OCI-LY1 (cell line): ENCODE results near the gene ROBO1.

Experiments used
- H2AFZ ChIP-seq: fragments of 200-600 bp; sonication (generic), shearing (Covaris generic); 2 replicates; pipeline ENCODE4 v1.6.0; 2014; ENCODE audit warnings: antibody characterized with exemption, mild to moderate bottlenecking, low read length
- H3F3A ChIP-seq: fragments of 200-600 bp; sonication (generic), shearing (Covaris generic); 2 replicates; pipeline ENCODE4 v1.6.0; 2014; ENCODE audit warnings: mild to moderate bottlenecking, antibody characterized with exemption, low read length, moderate library complexity; ENCODE audit not compliant: insufficient read depth
- H3K27ac ChIP-seq: fragments of 200-600 bp; sonication (generic); 2 replicates; pipeline ENCODE4 v1.5.1; 2014; ENCODE audit warnings: low read length, mixed run types, mild to moderate bottlenecking, low read depth; ENCODE audit not compliant: poor library complexity, severe bottlenecking
- H3K27me3 ChIP-seq: fragments of 200-600 bp; sonication (generic); 2 replicates; pipeline ENCODE4 v1.6.0; 2014; ENCODE audit warnings: antibody characterized with exemption, mild to moderate bottlenecking, low read length, moderate library complexity; ENCODE audit not compliant: insufficient read depth
- H3K36me3 ChIP-seq: fragments of 200-600 bp; sonication (generic); 2 replicates; pipeline ENCODE4 v1.6.1; 2014; ENCODE audit warnings: mild to moderate bottlenecking, antibody characterized with exemption, low read length, moderate library complexity, mixed read lengths; ENCODE audit not compliant: insufficient read depth
- H3K4me1 ChIP-seq: fragments of 200-600 bp; sonication (generic); 2 replicates; pipeline ENCODE4 v1.5.1; 2014; ENCODE audit warnings: mild to moderate bottlenecking, low read length, moderate library complexity; ENCODE audit not compliant: insufficient read depth, severe bottlenecking
- H3K4me2 ChIP-seq: fragments of 200-600 bp; sonication (generic), shearing (Covaris generic); 2 replicates; pipeline ENCODE4 v1.6.1; 2014; ENCODE audit warnings: low read length
- H3K4me3 ChIP-seq: fragments of 200-600 bp; sonication (generic); 2 replicates; pipeline ENCODE4 v1.5.1; 2014; ENCODE audit warnings: low read length, low read depth, mild to moderate bottlenecking, mixed read lengths; ENCODE audit not compliant: poor library complexity, severe bottlenecking
- H3K79me2 ChIP-seq: fragments of 200-600 bp; shearing (Covaris generic); 2 replicates; pipeline ENCODE4 v1.6.1; 2016; ENCODE audit warnings: mixed run types, low read length, mixed read lengths; ENCODE audit not compliant: insufficient read depth
- H3K9ac ChIP-seq: fragments of 200-600 bp; sonication (generic), shearing (Covaris generic); 2 replicates; pipeline ENCODE4 v1.6.1; 2014; ENCODE audit warnings: mild to moderate bottlenecking, low read length, mixed read lengths
- H3K9me2 ChIP-seq: fragments of 200-600 bp; sonication (generic), shearing (Covaris generic); 2 replicates; pipeline ENCODE4 v1.6.1; 2014; ENCODE audit warnings: low read depth, mild to moderate bottlenecking, low read length, mixed read lengths
- H3K9me3 ChIP-seq: fragments of 200-600 bp; shearing (Covaris generic); 2 replicates; pipeline ENCODE4 v1.6.1; 2014; ENCODE audit warnings: low read length, mixed read lengths
- H4K20me1 ChIP-seq: fragments of 200-600 bp; sonication (generic), shearing (Covaris generic); 2 replicates; pipeline ENCODE4 v1.6.0; 2016; ENCODE audit warnings: mild to moderate bottlenecking, low read length; ENCODE audit not compliant: insufficient read depth
- EZH2 ChIP-seq: fragments of 200-600 bp; sonication (generic), shearing (Covaris generic); IDR thresholded peaks from 2 replicates; pipeline ENCODE4 v1.8.0; 2017; ENCODE audit warnings: borderline replicate concordance, mixed run types, mild to moderate bottlenecking, antibody characterized with exemption, low read length, moderate library complexity, mixed read lengths
- TF ChIP-seq, protein P1 (sequence below): fragments of 200-600 bp; sonication (generic), shearing (Covaris generic); IDR thresholded peaks from 2 replicates; pipeline ENCODE4 v1.5.1; 2017; ENCODE audit warnings: mild to moderate bottlenecking, antibody characterized with exemption, low read length, moderate library complexity, mixed read lengths

The ROBO1 gene

DNA sequence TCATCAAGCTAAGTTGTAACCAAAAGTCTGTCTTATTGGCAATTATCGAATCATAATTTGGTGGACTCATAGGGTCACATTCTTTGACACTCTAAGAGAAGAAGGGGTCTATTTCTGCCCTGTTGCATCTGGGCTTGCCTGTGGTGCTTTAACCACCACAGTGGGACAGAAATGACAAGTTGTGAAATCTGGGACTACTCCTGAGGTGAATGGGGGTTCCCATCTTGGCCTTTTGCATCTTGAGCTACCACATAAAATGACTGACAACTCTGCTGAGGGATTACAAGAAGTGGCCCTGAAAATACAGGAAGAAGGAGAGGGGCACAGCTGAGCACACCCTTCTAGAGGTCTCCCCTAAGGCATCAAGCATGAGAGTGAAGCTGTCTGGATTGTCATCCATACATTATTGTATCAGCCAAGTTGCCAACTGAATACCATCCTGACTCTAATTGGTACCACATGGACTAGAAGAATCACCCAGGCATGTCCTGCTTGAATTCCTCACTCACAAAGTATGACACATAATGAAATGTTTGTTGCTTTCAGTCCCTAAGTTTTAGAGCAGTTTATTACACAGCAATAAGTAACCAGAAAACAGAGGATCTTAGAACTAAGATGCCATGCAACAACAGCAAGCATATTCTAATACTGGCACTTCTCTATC is 306.5 kb downstream of the ROBO1 start:
- Histone ChIP-seq H3K4me2 (no peak overlapping the region), H3K9me3 (no peaks in the 10 kb centered on the region), H4K20me1 (no peaks in the 10 kb centered on the region), H3K79me2 (no peaks in the 10 kb centered on the region), H3K27ac (no peak overlapping the region), H3K36me3 (no peaks in the 10 kb centered on the region), H3K27me3 (no peaks in the 10 kb centered on the region), H3K9me2 (no peaks in the 10 kb centered on the region), H2AFZ (no peak overlapping the region), H3F3A (no peaks in the 10 kb centered on the region), H3K4me1 (no peaks in the 10 kb centered on the region), H3K9ac (no peak overlapping the region), H3K4me3 (no peak overlapping the region)
- TF ChIP-seq, protein P1, sequence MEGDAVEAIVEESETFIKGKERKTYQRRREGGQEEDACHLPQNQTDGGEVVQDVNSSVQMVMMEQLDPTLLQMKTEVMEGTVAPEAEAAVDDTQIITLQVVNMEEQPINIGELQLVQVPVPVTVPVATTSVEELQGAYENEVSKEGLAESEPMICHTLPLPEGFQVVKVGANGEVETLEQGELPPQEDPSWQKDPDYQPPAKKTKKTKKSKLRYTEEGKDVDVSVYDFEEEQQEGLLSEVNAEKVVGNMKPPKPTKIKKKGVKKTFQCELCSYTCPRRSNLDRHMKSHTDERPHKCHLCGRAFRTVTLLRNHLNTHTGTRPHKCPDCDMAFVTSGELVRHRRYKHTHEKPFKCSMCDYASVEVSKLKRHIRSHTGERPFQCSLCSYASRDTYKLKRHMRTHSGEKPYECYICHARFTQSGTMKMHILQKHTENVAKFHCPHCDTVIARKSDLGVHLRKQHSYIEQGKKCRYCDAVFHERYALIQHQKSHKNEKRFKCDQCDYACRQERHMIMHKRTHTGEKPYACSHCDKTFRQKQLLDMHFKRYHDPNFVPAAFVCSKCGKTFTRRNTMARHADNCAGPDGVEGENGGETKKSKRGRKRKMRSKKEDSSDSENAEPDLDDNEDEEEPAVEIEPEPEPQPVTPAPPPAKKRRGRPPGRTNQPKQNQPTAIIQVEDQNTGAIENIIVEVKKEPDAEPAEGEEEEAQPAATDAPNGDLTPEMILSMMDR = no peak
- no peak for TF ChIP-seq EZH2

DNA sequence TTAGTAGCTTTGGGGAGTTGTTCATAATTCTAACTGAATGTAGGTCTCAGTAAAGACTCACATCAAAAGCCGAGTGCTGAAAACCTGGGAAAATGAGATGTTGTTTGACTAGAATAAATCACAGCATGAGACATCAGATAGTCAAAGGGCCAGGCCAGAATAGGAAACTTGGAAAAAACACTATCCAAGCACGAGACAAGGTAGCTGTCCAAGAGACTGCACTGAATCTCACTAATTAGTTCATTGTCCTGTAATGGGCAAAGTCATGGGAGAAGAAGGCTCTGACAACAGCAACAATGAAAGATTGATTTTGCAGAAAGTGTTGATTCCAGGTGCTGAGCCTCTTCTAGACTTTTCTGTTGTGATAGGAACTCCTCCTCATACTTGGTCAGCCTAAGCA is 314.2 kb downstream of the ROBO1 start:
- no peaks in the 10 kb centered on the region for H3K9me2 ChIP-seq
- no peaks in the 10 kb centered on the region for H3K9me3 ChIP-seq
- no peaks in the 10 kb centered on the region for H3F3A ChIP-seq
- H3K27ac ChIP-seq = no peak overlapping the region
- H4K20me1 ChIP-seq = no peaks in the 10 kb centered on the region
- TF ChIP-seq, protein P1 = no peak
- no peak for TF ChIP-seq EZH2
- no peaks in the 10 kb centered on the region for H3K27me3 ChIP-seq
- H3K4me1 ChIP-seq = no peaks in the 10 kb centered on the region
- no peak overlapping the region for H3K4me3 ChIP-seq
- H3K79me2 ChIP-seq = no peaks in the 10 kb centered on the region
- H3K9ac ChIP-seq = no peak overlapping the region
- no peak overlapping the region for H3K4me2 ChIP-seq
- H2AFZ ChIP-seq = no peak overlapping the region
- no peaks in the 10 kb centered on the region for H3K36me3 ChIP-seq

DNA sequence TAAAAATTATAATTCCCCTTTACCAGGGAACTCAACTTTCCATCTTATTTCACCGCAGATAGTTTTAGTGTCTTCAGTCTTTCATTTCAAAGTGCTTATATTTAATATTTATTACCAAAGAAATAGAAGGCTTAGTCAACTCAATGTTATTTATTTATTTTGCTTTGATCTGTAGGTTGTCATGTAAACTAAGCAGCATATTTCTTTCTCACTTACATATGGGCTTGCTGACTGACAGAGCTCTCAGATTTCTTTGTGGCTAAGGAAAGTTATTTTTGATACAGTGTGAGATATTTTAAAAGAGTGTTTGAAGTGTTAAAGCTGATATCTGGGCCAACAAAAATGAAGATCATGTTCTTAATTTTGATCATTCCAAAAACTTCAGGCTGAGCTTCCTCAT is 331.4 kb downstream of the ROBO1 start:
- Histone ChIP-seq H3K36me3 (no peaks in the 10 kb centered on the region), H3K4me1 (no peaks in the 10 kb centered on the region), H3K27me3 (no peaks in the 10 kb centered on the region), H3K9me3 (no peaks in the 10 kb centered on the region), H4K20me1 (no peaks in the 10 kb centered on the region), H3K9me2 (no peaks in the 10 kb centered on the region), H2AFZ (no peak overlapping the region), H3K27ac (no peak overlapping the region), H3F3A (no peaks in the 10 kb centered on the region), H3K79me2 (no peaks in the 10 kb centered on the region), H3K4me2 (no peak overlapping the region), H3K9ac (no peak overlapping the region), H3K4me3 (no peak overlapping the region)
- no peak for TF ChIP-seq EZH2
- TF ChIP-seq, protein P1 = no peak
